ENCODE data around the gene SNAPC5. TPM values are rescaled to one million over a fixed set of nuclear protein-coding genes. Genes with fewer than 3 reads are reported as not detected.

SNAPC5 gene
- total and polyA plus RNA-seq, 10 of the 15 experiments (the other 5 are each of a cell fraction or from before 2014, with no cell fraction given): 14.4 to 53.5 (median 36.9) TPM

- in situ Hi-C loops (cut with MboI): no loop called here
- peaks cover 3% of the 10 kb centered on the region for H3K79me2 ChIP-seq (ENCODE audit: control insufficient read depth, insufficient read depth, low read length)
- peaks cover 19 to 21% of the 10 kb centered on the region in 2 experiments for H3K36me3 ChIP-seq (ENCODE audit: control insufficient read depth in 2 of 2, insufficient read depth in 2 of 2, low read length in 1 of 2)
- no peak overlapping the region for H3K4me3 ChIP-seq
- no peak for TF ChIP-seq FOS (IDR thresholded peaks at IDR 0.05; ENCODE audit: borderline replicate concordance, extremely low read depth, insufficient read length)
- no peak for TF ChIP-seq IKZF2 (IDR thresholded peaks at IDR 0.05)
- TF ChIP-seq ZSCAN29 (IDR thresholded peaks at IDR 0.05): no peak
- no peak for TF ChIP-seq PML (IDR thresholded peaks at IDR 0.05; ENCODE audit: low read length)
- no peak for TF ChIP-seq CEBPB (IDR thresholded peaks at IDR 0.05; ENCODE audit: borderline replicate concordance in 1 of 2, low read depth in 2 of 2, low read length in 2 of 2)
- TF ChIP-seq CHD1 (IDR thresholded peaks at IDR 0.05; ENCODE audit: low read depth, low read length): no peak
- TF ChIP-seq HDAC2 (IDR thresholded peaks at IDR 0.05): no peak
- TF ChIP-seq SREBF1 (IDR thresholded peaks at IDR 0.05; ENCODE audit: low read length): no peak
- TF ChIP-seq SMARCA5 (IDR thresholded peaks at IDR 0.05): no peak
- TF ChIP-seq TCF7 (IDR thresholded peaks at IDR 0.05; ENCODE audit: borderline replicate concordance): no peak
- TF ChIP-seq ETV6 (conservative IDR thresholded peaks at IDR 0.05 in 1 of 2, IDR thresholded peaks at IDR 0.05 in 1 of 2; ENCODE audit: borderline replicate concordance in 1 of 2, low read depth in 1 of 2): no peak
- TF ChIP-seq NBN (IDR thresholded peaks at IDR 0.05): no peak
- TF ChIP-seq GATAD2B (conservative IDR thresholded peaks at IDR 0.05; ENCODE audit: low read depth): no peak
- TF ChIP-seq ZNF207 (IDR thresholded peaks at IDR 0.05; ENCODE audit: borderline replicate concordance): no peak
- TF ChIP-seq EZH2 (IDR thresholded peaks at IDR 0.05; ENCODE audit: borderline replicate concordance, control insufficient read depth, low read depth, low read length): no peak
- H3K4me1 ChIP-seq (ENCODE audit: control insufficient read depth, insufficient read depth, low read length): peaks cover 10% of the 10 kb centered on the region
- WGBS (ENCODE audit: insufficient coverage, insufficient replicate concordance, low lambda C conversion rate, missing lambda C conversion rate): 94% methylated on average over 6 of the region's 6 CpGs
- RAD21 ChIA-PET (ENCODE audit: unreplicated experiment): no interaction called here
- H3K27me3 ChIP-seq (replicated peaks in 1 of 2; ENCODE audit: control insufficient read depth in 2 of 2, insufficient read depth in 2 of 2, low read length in 1 of 2): no peaks in the 10 kb centered on the region
- H2AFZ ChIP-seq (ENCODE audit: control insufficient read depth, low read depth, low read length): no peak overlapping the region
- intact Hi-C loops (cut with micrococcal nuclease; ENCODE audit: unreplicated experiment): no loop called here
- ATAC-seq: no peak
- SMC1A ChIA-PET (ENCODE audit: uncharacterized antibody, unreplicated experiment): interaction anchor here (0.6 kb wide), 1 partner anchor 59 kb away, joined by 3 read pairs; no protein-coding TSS in a partner anchor
- FAIRE-seq: no peak
- DNase-seq (ENCODE audit: low read depth, low spot score): no peak
- no peak overlapping the region for H3K27ac ChIP-seq (ENCODE audit: control insufficient read depth, insufficient read depth)
- H3K9ac ChIP-seq (ENCODE audit: control insufficient read depth, insufficient read depth, low read length): no peak overlapping the region
- CTCF ChIA-PET: interaction anchor here (1.9 kb wide), 1 partner anchor 18 kb away, joined by 5 read pairs; the partner anchor contains the start of gene SNAPC5
- H3K4me2 ChIP-seq (ENCODE audit: control insufficient read depth, insufficient read depth): no peak overlapping the region
- H3K9me3 ChIP-seq (replicated peaks; ENCODE audit: control insufficient read depth, insufficient read depth, low read length): no peaks in the 10 kb centered on the region
- BruUV-seq (replicated peaks): no TSS peak
- no peaks in the 10 kb centered on the region for H4K20me1 ChIP-seq (ENCODE audit: control insufficient read depth, insufficient read depth)
- POLR2A ChIA-PET: no interaction called here
These were observed 17.3 kb downstream of the SNAPC5 start for GRCh38 chr15:66480267-66480666.

Measured in GM12878 (cell line).